Gastroesophageal sphincter (tissue), 3 donors: ENCODE data around the gene SAP25.

Experiments used
- POLR2AphosphoS5 ChIP-seq: sonication (generic); formaldehyde crosslinking; IDR thresholded peaks from one replicate; pipeline ENCODE4 v1.6.1; 2017; ENCODE audit warnings: antibody characterized with exemption
- TF ChIP-seq, protein P1 (sequence below), 4 experiments: fragments of 200-600 bp in 2 of 4; fragments of 450-650 bp in 2 of 4; sonication (generic) in 1 of 4; IDR thresholded peaks; one replicate each; pipeline ENCODE4 v1.5.1; 2017 to 2019; ENCODE audit warnings: antibody characterized with exemption in 4 of 4, mild to moderate bottlenecking in 2 of 4, moderate library complexity in 2 of 4

DNA sequence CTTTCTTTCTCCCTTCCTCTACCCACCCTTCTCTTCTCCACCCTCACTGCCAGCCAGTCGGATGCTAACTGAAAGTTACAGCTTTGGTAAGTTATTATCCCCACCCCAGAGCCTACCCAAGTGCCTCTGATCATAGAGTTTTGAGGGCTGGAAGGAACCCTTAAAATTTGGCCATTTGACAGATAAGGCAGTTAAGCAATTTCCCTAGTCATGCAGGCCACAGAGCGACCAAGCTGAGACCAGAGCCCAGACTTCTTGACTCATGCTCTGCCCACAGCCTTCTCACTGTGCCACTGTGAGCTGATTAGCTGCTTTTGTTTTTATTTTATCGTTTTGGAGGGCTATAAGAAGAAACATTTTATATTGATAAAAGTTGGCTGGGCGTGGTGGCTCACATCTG, 17.2 kb downstream of the SAP25 start:
- TF ChIP-seq POLR2AphosphoS5, result no peak
- TF ChIP-seq, protein P1, sequence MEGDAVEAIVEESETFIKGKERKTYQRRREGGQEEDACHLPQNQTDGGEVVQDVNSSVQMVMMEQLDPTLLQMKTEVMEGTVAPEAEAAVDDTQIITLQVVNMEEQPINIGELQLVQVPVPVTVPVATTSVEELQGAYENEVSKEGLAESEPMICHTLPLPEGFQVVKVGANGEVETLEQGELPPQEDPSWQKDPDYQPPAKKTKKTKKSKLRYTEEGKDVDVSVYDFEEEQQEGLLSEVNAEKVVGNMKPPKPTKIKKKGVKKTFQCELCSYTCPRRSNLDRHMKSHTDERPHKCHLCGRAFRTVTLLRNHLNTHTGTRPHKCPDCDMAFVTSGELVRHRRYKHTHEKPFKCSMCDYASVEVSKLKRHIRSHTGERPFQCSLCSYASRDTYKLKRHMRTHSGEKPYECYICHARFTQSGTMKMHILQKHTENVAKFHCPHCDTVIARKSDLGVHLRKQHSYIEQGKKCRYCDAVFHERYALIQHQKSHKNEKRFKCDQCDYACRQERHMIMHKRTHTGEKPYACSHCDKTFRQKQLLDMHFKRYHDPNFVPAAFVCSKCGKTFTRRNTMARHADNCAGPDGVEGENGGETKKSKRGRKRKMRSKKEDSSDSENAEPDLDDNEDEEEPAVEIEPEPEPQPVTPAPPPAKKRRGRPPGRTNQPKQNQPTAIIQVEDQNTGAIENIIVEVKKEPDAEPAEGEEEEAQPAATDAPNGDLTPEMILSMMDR (IDR thresholded peaks at IDR 0.05), result no peak
